ENCODE measurements around the gene TRIP6.
"Not testable (repeated sequence)": the region's sequence is repeated elsewhere in the genome, so short reads cannot be mapped to it uniquely, and the experiment has no call there.

The TRIP6 gene

DNA sequence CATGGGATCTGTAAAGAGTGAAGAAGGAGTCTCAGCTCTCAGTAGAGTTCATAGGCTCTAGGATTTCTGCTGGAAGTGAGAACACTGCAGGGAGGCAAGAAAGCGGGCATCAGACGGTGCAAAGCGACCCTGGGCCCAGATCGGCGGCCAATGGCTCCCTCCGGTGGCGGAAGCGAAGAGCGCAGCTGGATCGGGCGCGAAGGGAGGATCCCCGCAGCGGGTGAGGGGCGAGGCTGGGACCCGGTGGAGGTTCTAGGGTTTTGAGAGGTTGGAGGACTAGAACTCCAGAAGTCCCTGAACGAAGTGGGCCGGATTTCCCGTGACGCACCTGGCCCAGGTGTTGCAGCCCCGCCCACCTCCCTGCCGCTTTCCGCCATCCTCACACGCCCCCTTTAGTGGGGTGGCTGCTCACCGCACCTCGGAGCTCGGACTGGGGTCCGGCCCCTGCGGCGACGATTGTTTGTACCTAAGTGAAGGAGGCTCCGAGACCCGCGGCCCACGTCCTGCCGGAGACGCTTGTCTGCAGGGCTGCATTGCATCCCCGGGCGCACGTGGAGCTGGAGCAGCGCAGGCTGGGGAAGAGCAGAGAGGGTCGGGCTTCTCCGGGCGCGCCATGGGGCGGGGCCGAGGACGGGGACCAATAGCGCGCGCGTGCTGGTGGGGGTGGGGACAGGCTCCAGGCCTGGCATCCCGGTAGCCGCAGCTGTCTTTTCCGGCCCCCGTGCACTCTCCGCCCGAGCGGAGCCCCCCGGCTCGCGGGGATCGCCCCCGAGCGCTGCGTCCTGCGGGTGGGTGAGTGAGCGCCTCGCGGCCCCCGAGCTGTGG, 14.9 kb upstream of the TRIP6 start, which contains the start of gene SLC12A9:
SLC12A9 (plus strand) TSS at position 666 of the 825 bp plus-strand sequence. CDS start 1,485 bp downstream, outside the sequence.
- no peaks in the 10 kb centered on the region for H3K36me3 ChIP-seq (ENCODE audit: control insufficient read depth, insufficient read depth, low read length)
- H3K4me1 ChIP-seq (ENCODE audit: control insufficient read depth, insufficient read depth, low read length): peaks cover 6% of the 10 kb centered on the region
- H3K9ac ChIP-seq (ENCODE audit: low read length): peak within 1 kb of the TSS; percentile 71
- peak within 1 kb of the TSS; percentile 51 for H3K4me3 ChIP-seq (ENCODE audit: low read length)
- H3K9me3 ChIP-seq (ENCODE audit: control insufficient read depth, low read length): no peaks in the 10 kb centered on the region
- H3K27me3 ChIP-seq (ENCODE audit: control insufficient read depth, insufficient read depth, low read length): no peaks in the 10 kb centered on the region

DNA sequence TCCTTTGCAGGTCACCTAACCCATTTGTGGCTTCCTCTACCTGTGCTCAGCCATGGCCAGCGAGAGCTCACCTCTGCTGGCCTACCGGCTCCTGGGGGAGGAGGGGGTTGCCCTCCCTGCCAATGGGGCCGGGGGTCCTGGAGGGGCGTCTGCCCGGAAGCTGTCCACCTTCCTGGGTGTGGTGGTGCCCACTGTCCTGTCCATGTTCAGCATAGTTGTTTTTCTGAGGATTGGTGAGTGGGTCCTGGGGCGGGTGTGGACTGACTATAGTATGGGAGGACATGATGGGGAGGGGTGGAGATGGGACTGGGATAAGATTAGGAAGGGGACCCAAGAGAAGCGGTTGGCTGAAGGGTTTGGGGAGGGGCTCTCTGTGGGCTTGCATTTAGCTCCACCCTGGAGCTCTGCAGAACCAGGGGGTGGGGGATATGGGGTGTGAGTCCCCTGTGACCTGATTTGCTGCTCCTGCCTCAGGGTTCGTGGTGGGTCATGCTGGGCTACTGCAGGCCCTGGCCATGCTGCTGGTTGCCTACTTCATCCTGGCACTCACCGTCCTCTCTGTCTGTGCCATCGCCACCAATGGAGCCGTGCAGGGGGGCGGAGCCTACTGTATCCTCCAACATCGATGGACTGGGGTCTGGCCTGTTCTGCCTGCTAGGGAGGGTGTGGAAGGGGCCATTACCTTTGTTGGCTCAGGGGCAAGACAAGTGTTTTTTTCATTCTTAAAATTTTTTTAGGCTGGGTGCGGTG, 12.9 kb upstream of the TRIP6 start:
- Histone ChIP-seq H3K27me3 (ENCODE audit: control insufficient read depth, insufficient read depth, low read length) (no peaks in the 10 kb centered on the region), H3K4me1 (ENCODE audit: control insufficient read depth, insufficient read depth, low read length) (peaks cover 6% of the 10 kb centered on the region), H3K36me3 (ENCODE audit: control insufficient read depth, insufficient read depth, low read length) (no peaks in the 10 kb centered on the region), H3K9ac (ENCODE audit: low read length) (no peak overlapping the region), H3K9me3 (ENCODE audit: control insufficient read depth, low read length) (no peaks in the 10 kb centered on the region), H3K4me3 (ENCODE audit: low read length) (no peak overlapping the region)

DNA sequence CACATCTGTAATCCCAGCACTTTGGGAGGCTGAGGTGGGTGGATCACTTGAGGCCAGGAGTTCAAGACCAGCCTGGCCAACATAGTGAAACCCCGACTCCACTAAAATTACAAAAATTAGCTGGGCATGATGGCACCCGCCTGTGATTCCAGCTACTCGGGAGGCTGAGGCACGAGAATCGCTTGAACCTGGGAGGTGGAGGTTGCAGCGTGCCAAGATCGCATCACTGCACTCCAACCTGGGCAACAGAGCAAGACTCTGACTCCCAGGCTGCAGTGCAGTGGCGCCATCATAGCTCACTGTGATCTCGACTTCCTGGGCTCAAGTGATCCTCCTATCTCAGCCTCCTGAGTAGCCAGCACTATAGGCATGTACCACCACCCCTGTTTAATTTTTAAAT, 12.3 kb upstream of the TRIP6 start:
- H3K4me3 ChIP-seq (ENCODE audit: low read length); H3K9ac ChIP-seq (ENCODE audit: low read length); H3K27me3 ChIP-seq (ENCODE audit: control insufficient read depth, insufficient read depth, low read length); H3K36me3 ChIP-seq (ENCODE audit: control insufficient read depth, insufficient read depth, low read length); H3K4me1 ChIP-seq (ENCODE audit: control insufficient read depth, insufficient read depth, low read length); H3K9me3 ChIP-seq (ENCODE audit: control insufficient read depth, low read length): not testable (repeated sequence)

DNA sequence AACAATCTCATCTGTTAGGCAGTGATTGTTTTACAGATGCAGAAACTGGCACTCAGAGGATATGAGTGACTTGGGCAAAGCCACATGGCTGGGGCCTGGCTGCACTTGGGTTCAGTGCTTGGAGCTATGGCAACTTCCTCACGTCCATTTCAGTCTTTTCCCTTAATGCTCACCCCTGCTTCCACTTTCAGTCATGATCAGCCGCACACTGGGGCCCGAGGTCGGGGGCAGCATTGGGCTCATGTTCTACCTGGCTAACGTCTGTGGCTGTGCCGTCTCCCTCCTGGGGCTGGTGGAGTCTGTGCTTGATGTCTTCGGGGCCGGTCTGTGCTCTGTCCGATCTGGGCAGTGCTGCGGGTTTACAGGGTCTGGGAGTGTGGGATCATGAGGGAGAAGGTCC, 11.7 kb upstream of the TRIP6 start:
- Histone ChIP-seq H3K36me3 (ENCODE audit: control insufficient read depth, insufficient read depth, low read length) (no peaks in the 10 kb centered on the region), H3K4me1 (ENCODE audit: control insufficient read depth, insufficient read depth, low read length) (peaks cover 6% of the 10 kb centered on the region), H3K9ac (ENCODE audit: low read length) (no peak overlapping the region), H3K27me3 (ENCODE audit: control insufficient read depth, insufficient read depth, low read length) (no peaks in the 10 kb centered on the region), H3K4me3 (ENCODE audit: low read length) (no peak overlapping the region), H3K9me3 (ENCODE audit: control insufficient read depth, low read length) (no peaks in the 10 kb centered on the region)

DNA sequence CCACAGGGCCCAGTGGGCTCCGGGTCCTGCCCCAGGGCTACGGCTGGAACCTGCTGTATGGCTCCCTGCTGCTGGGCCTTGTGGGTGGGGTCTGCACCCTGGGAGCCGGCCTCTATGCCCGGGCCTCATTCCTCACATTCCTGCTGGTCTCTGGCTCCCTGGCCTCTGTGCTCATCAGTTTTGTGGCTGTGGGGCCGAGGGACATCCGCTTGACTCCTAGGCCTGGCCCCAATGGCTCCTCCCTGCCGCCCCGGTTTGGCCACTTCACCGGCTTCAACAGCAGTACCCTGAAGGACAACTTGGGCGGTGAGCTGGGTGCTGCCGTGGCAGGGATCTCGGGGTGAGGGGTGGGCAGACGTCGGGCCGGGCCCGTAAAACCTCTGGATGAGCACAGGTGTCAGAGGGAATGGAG, 10.3 kb upstream of the TRIP6 start:
- Histone ChIP-seq H3K27me3 (ENCODE audit: control insufficient read depth, insufficient read depth, low read length) (no peaks in the 10 kb centered on the region), H3K4me3 (ENCODE audit: low read length) (no peak overlapping the region), H3K9ac (ENCODE audit: low read length) (no peak overlapping the region), H3K4me1 (ENCODE audit: control insufficient read depth, insufficient read depth, low read length) (peaks cover 6% of the 10 kb centered on the region), H3K9me3 (ENCODE audit: control insufficient read depth, low read length) (no peaks in the 10 kb centered on the region), H3K36me3 (ENCODE audit: control insufficient read depth, insufficient read depth, low read length) (no peaks in the 10 kb centered on the region)

DNA sequence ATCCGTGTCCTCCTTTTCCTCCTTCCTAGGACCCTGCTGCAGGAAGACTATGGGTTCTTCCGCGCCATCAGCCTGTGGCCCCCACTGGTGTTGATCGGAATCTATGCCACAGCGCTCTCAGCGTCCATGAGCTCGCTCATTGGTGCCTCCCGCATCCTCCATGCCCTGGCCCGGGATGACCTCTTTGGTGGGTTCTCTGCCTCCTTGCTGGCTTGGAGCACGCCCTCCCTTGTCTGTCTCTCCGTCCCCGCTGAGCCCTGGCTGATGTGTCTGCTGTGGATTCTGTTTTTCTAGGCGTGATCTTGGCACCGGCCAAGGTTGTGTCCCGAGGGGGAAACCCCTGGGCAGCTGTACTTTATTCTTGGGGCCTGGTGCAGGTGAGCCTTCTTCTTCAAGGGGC, 7.3 kb upstream of the TRIP6 start:
- no peaks in the 10 kb centered on the region for H3K27me3 ChIP-seq (ENCODE audit: control insufficient read depth, insufficient read depth, low read length)
- H3K9me3 ChIP-seq (ENCODE audit: control insufficient read depth, low read length): no peaks in the 10 kb centered on the region
- H3K4me1 ChIP-seq (ENCODE audit: control insufficient read depth, insufficient read depth, low read length): no peaks in the 10 kb centered on the region
- H3K9ac ChIP-seq (ENCODE audit: low read length): no peak overlapping the region
- no peaks in the 10 kb centered on the region for H3K36me3 ChIP-seq (ENCODE audit: control insufficient read depth, insufficient read depth, low read length)
- H3K4me3 ChIP-seq (ENCODE audit: low read length): no peak overlapping the region

DNA sequence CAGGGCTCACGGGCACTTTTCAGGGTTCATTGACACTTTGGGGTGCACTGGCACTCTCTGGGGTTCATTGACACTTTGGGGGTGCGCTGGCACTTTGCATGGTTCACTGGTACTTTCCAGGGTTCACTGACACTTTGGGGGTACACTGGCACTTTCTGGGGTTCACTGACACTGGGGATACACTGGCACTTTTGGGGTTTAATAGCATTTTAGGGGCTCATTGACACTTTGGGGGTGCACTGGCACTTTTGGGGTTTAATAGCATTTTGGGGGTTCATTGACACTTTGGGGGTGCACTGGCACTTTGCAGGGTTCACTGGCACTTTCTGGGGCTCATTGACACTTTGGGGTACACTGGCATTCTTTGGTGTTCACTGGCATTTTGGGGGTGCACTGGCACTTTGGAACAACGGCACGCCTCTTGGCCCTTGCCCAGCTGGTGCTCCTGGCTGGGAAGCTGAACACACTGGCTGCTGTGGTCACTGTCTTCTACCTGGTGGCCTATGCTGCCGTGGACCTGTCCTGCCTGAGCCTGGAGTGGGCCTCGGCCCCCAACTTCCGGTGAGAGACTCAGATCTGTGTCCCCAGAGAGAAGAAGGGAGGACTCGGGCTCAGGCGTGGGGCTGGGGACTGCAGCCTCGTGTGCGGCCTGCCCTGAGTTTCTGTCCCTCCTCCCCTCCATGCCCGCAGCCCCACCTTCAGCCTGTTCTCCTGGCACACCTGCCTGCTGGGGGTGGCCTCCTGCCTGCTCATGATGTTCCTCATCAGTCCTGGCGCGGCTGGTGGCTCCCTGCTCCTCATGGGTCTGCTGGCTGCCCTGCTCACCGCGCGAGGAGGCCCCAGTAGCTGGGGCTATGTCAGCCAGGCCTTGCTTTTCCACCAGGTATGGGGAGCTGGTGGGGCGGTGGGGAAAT, 6.2 kb upstream of the TRIP6 start:
- Histone ChIP-seq H3K9me3 (ENCODE audit: control insufficient read depth, low read length) (no peaks in the 10 kb centered on the region), H3K27me3 (ENCODE audit: control insufficient read depth, insufficient read depth, low read length) (no peaks in the 10 kb centered on the region), H3K9ac (ENCODE audit: low read length) (no peak overlapping the region), H3K36me3 (ENCODE audit: control insufficient read depth, insufficient read depth, low read length) (no peaks in the 10 kb centered on the region), H3K4me3 (ENCODE audit: low read length) (no peak overlapping the region), H3K4me1 (ENCODE audit: control insufficient read depth, insufficient read depth, low read length) (peaks cover 9% of the 10 kb centered on the region)

DNA sequence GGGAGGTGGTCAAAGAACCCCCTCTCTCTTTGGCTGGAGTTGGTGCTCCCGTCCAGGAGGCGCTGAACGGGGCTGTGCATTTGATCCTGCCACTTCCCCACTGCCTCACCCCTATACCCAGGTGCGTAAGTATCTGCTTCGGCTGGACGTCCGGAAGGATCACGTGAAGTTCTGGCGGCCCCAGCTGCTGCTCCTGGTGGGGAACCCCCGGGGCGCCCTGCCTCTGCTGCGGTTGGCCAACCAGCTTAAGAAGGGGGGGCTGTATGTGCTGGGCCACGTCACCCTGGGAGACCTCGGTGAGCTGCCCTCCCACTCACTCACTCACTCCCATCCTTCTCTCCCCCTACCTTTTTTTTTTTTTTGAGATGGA, 5.6 kb upstream of the TRIP6 start:
- no peak overlapping the region for H3K9ac ChIP-seq (ENCODE audit: low read length)
- H3K9me3 ChIP-seq (ENCODE audit: control insufficient read depth, low read length): no peaks in the 10 kb centered on the region
- no peaks in the 10 kb centered on the region for H3K36me3 ChIP-seq (ENCODE audit: control insufficient read depth, insufficient read depth, low read length)
- H3K4me3 ChIP-seq (ENCODE audit: low read length): no peak overlapping the region
- no peaks in the 10 kb centered on the region for H3K27me3 ChIP-seq (ENCODE audit: control insufficient read depth, insufficient read depth, low read length)
- H3K4me1 ChIP-seq (ENCODE audit: control insufficient read depth, insufficient read depth, low read length): peaks cover 15% of the 10 kb centered on the region

DNA sequence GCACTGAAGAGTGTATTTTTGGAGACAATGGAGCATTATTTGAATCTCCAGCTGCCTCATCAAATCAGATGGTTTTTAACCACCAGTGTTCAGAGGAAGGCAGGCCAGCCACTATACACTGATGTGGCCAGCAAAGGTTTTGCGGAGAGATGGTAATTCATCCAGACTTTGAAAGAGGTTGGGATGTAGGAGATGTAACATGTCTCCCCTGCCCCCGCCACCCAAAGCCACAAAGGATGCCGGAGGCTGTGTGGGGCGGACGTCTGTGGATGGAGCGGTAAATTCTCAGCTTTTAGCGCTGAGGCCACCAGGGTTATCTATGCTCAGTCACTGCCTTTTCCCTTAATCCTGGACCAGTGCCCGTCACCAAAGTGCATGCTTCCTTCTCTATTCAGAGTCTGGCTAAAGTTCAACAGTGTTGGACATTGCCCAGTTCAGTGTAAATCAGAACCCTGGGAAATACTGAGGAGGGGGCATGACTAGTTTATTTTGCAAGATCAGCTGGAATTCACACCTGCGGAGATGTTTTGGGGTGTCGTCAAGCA, 3.7 kb upstream of the TRIP6 start:
- Histone ChIP-seq H3K27me3 (ENCODE audit: control insufficient read depth, insufficient read depth, low read length) (no peaks in the 10 kb centered on the region), H3K36me3 (ENCODE audit: control insufficient read depth, insufficient read depth, low read length) (no peaks in the 10 kb centered on the region), H3K4me3 (ENCODE audit: low read length) (no peak overlapping the region), H3K9ac (ENCODE audit: low read length) (no peak overlapping the region), H3K9me3 (ENCODE audit: control insufficient read depth, low read length) (no peaks in the 10 kb centered on the region), H3K4me1 (ENCODE audit: control insufficient read depth, insufficient read depth, low read length) (peaks cover 25% of the 10 kb centered on the region)

DNA sequence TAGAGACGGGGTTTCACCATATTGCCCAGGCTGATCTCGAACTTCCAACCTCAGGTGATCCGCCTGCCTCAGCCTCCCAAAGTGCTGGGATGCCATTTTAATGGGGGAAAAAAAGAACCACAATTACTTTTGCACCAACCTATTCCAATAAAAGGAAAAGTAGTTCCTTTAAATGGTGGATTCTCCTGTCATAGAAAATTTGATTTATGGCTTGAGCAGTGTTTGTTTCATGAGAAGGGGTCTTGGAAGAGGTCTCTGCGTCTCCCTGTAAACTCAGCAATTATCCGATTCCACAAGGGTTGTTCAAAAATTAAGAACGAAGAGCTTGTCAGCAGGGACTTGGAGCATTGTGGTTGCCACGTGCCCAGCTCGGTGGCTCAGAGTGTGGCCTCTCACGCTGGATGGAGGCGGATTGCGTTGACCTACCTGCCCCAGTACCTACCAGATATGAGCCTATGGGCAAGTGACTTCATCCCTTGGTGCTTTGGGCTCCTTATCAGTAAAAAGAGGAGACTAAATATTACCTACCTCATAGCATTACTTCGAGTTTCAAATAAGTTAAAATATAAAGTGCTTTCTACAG, 2.8 kb upstream of the TRIP6 start:
- H3K4me1 ChIP-seq (ENCODE audit: control insufficient read depth, insufficient read depth, low read length): peaks cover 25% of the 10 kb centered on the region
- no peaks in the 10 kb centered on the region for H3K9me3 ChIP-seq (ENCODE audit: control insufficient read depth, low read length)
- no peaks in the 10 kb centered on the region for H3K36me3 ChIP-seq (ENCODE audit: control insufficient read depth, insufficient read depth, low read length)
- no peak overlapping the region for H3K4me3 ChIP-seq (ENCODE audit: low read length)
- no peak overlapping the region for H3K9ac ChIP-seq (ENCODE audit: low read length)
- H3K27me3 ChIP-seq (ENCODE audit: control insufficient read depth, insufficient read depth, low read length): no peaks in the 10 kb centered on the region

DNA sequence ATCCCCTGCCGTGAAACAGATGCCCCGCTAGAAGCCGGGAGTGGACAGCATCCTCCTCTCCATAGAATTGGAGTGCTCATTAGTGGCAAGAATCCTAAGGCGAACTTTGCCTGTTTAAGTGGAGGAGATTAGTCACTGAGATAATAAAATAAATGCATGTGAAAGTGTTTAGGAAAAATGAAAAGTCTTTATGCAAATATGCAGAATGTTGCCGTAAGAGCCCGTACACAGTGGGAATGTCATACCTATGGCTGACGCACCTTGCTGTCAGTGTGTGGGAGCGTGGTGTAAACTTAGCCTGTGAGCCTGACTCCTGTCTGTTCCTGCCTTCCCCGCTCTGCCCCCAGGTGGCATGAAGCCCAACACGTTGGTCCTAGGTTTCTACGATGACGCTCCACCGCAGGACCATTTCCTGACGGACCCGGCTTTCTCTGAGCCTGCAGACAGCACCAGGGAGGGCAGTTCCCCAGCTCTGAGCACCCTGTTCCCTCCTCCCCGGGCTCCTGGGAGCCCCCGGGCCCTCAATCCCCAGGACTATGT, 1.7 kb upstream of the TRIP6 start:
- H3K4me1 ChIP-seq (ENCODE audit: control insufficient read depth, insufficient read depth, low read length): peaks cover 25% of the 10 kb centered on the region
- peak overlapping the region; percentile 96 for H3K9ac ChIP-seq (ENCODE audit: low read length)
- H3K27me3 ChIP-seq (ENCODE audit: control insufficient read depth, insufficient read depth, low read length): no peaks in the 10 kb centered on the region
- H3K36me3 ChIP-seq (ENCODE audit: control insufficient read depth, insufficient read depth, low read length): no peaks in the 10 kb centered on the region
- no peak overlapping the region for H3K4me3 ChIP-seq (ENCODE audit: low read length)
- no peaks in the 10 kb centered on the region for H3K9me3 ChIP-seq (ENCODE audit: control insufficient read depth, low read length)

All from mucosa of stomach (tissue), 1 donor.